GM19395 (cell line): ENCODE results near the gene PLEKHM3.

Experiments used
- ATAC-seq: cut with Tn5 transposase; IDR thresholded peaks from one replicate; pipeline ENCODE4 v1.9.1; 2021; ENCODE audit warnings: mild to moderate bottlenecking, moderate library complexity; ENCODE audit not compliant: unreplicated experiment

The PLEKHM3 gene

GRCh38 chr2:207993151-207993763 lies 32.1 kb downstream of the PLEKHM3 start:
- no peak for ATAC-seq

DNA sequence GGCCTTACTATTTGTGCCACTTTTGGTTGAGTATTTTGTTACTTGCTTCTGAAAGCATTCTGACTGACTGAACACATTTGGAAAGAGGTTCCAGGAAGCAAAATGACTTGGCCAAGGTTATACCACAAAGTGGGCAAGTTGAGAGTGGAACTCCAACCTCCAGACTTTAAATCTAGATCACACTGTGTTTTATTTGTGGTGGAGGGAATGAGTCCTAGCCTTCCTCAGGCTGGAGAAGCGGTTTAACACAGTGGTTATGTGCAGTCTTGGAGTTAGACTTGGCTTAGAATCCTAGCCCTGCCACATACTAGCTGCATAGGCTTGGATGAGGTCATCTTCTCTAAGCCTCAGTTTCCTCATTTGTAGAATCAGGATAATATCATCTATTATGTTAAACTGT lies 33.4 kb downstream of the PLEKHM3 start:
- ATAC-seq: no peak

- ATAC-seq: no peak
Measured at GRCh38 chr2:207990784-207991183, 34.5 kb downstream of the PLEKHM3 start.

GRCh38 chr2:207988975-207989374 lies 36.4 kb downstream of the PLEKHM3 start:
- ATAC-seq: no peak

DNA sequence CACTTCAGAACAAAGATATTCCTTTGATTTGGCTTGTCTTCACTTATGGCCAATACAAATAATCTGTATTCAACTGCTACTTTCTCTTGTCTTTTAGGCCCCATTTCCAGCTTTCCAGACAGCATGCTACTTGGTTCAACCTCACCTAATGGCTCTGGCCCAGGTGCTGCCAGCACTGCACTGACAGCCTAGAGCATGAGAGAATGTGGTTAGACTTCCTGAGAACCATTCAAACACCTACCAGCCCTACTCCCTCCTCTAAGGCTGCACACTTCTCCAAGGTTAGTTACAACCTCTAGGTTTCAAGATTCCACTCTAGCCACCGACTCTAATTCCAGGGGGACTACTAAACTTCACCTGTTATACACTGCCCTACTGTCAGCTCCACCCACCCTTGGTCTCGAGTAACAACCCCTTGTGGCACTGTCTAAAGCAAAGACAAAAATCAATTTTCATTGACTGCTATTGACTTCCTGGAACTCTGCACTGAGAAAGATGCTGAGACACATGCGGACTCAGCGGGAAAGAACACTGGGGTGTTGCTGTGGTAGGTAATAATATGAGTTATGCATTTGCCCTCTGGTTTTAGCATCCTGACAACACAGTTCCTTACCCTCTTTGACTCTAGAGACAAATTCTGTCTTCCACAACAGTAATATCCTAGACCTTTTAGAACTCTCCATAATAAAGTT lies 38.2 kb downstream of the PLEKHM3 start:
- no peak for ATAC-seq

- no peak for ATAC-seq
Measured at GRCh38 chr2:207984765-207985480, 40.4 kb downstream of the PLEKHM3 start.

DNA sequence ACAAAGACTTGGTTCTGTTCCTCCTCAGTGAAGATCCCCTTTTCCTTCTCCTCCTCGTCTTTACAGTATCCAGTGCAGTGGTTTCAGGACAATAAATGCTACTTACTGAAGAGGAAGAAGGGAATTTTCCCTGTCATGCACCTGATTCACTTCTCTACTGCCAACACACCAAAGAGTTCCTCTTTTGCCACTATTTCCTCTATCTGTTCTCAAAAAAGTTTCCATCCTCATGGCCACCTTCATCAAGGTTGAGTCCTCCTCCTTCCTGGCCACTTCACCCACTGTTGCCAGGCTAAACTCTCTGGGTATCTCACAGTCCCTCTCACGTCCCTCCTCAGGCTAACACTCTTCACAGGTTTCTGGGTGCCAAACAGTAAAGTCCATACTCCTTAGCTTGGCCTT lies 41.7 kb downstream of the PLEKHM3 start:
- ATAC-seq: peak; percentile 67

GRCh38 chr2:207978177-207978948 lies 47.0 kb downstream of the PLEKHM3 start:
- no peak for ATAC-seq

- ATAC-seq: no peak
Measured at GRCh38 chr2:207975921-207976320, 49.4 kb downstream of the PLEKHM3 start.

GRCh38 chr2:207974216-207974605 lies 51.1 kb downstream of the PLEKHM3 start:
- no peak for ATAC-seq

- ATAC-seq: no peak
Measured at GRCh38 chr2:207970826-207971180, 54.5 kb downstream of the PLEKHM3 start.

DNA sequence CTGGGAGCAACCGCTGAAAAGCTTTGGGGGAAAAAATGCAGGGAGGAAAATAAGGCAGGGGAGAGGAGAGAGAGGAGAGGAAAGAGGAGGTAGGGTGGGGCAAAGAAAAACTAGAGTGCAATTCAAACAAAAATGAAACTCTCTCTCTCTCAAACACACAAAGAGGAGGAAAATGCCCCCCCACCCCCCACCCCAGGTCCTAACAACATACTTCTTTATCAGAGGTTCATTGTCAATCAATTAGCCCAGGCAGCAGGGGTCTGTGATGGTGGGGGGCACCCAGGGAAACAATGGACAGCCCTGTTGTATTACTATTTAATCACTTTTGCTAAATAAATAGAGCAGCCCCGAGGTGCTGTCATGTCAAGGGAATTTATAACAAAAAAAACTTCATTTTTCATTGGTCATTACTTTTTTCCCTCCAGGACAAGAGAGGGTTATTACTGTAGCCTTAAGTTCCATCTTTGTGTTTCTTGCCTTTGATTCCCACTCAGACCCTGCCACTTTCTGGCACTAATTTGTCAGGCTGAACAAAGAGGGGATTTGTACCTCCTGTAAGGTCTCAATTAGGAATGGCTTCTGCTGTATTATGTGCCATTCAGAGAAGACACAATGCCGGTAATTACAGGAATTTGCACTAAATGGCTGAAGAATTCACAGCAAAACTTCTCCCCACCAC lies 55.0 kb downstream of the PLEKHM3 start:
- no peak for ATAC-seq

DNA sequence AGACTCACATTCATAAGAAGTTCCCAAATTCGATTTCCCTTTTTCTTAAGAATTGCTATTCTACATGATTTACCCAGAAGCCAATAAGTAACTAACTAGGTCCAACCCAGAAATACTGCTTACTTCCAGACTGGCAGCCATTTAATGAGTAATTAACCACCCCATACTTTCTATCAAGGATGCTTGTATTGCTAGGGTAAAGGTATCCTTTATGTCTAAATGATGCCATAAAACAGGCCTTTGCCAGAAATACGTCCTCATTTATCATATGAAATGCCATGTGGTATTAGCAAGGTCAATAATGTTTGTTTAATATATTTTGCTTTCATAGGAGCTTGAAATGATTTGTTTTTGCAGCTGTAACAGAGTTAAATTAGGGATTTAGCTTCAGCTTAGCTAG lies 56.1 kb downstream of the PLEKHM3 start:
- ATAC-seq: no peak

DNA sequence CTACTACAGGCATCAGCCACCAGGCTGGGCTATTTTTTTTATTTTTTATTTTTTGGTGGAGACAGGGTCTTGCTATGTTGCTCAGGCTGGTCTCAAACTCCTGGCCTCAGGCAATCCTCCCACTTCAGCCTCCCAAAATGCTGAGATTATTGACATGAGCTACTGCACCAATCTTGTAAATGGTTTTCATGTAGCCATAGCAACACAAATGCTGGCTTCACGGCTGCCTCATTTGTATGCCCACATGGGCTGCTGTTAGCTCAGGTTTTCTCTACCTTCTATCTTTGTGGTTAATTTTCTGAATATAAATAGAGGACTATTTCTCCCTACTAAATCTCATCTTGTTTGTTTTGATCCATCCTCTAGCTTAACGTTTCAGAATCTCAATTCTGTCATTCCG lies 58.2 kb downstream of the PLEKHM3 start:
- no peak for ATAC-seq

GRCh38 chr2:207960911-207961310 lies 64.4 kb downstream of the PLEKHM3 start:
- ATAC-seq: no peak

DNA sequence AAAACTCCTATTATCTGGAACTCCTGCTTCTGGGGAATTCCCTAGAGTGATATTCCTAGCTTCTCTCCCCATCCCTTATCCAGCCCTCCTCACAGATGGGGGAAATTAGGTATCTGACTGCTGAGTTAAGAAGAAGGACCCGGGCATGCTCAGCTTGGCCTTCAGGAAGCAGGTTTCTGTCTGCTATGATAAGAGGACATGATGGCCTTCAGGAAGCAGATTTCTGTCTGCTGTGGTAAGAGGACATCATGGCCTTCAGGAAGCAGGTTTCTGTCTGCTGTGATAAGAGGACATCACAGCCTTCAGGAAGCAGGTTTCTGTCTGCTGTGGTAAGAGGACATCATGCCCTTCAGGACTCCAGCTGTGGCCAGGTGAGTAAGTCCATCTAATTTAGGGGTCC lies 65.2 kb downstream of the PLEKHM3 start:
- ATAC-seq: no peak

DNA sequence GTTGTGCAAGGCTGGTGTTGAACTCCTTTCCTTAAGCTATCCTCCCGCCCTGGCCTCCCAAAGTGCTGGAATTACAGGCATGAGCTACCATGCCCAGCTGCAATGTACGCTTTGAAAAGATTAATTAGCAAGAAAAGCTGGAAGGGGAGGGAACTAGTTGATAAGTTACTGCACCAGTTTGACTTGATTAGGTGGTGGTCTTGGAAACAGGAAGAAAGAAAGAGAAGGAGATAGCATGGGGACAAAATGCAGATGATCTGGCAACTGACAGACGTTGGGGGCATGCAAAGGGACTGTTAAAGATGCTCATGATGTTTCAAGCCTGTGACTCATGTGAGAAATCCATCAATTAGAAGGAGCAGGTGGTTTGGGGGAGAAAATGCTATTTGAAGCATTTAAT lies 68.6 kb downstream of the PLEKHM3 start:
- ATAC-seq: no peak

- no peak for ATAC-seq
Measured at GRCh38 chr2:207955456-207955855, 69.9 kb downstream of the PLEKHM3 start.

DNA sequence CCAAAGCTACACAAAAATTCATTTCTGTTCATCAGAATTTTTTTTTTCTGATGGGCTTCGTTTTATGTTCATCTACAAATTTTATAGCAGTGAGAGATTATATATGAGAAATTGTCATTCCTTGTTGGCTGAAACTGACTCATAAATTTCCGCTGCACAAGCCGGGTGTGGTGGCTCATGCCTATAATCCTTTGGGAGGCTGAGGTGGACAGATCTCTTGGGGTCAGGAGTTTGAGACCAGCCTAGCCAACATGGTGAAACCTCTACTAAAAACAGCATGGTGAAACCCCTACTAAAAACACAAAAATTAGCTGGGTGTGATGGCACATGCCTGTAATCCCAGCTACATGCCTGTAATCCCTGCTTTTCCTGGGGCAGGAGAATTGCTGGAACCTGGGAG lies 72.0 kb downstream of the PLEKHM3 start:
- ATAC-seq: no peak

- peak; percentile 51 for ATAC-seq
Measured at GRCh38 chr2:207952564-207953345, 72.6 kb downstream of the PLEKHM3 start.
